GM21825 (cell line): ENCODE results near the gene DPEP1.
"Not testable (repeated sequence)": the region's sequence is repeated elsewhere in the genome, so short reads cannot be mapped to it uniquely, and the experiment has no call there.

Experiments used
- ATAC-seq: cut with Tn5 transposase; IDR thresholded peaks from one replicate; pipeline ENCODE4 v1.9.1; 2021; ENCODE audit warnings: mild to moderate bottlenecking, moderate library complexity; ENCODE audit not compliant: unreplicated experiment

Gene DPEP1

DNA sequence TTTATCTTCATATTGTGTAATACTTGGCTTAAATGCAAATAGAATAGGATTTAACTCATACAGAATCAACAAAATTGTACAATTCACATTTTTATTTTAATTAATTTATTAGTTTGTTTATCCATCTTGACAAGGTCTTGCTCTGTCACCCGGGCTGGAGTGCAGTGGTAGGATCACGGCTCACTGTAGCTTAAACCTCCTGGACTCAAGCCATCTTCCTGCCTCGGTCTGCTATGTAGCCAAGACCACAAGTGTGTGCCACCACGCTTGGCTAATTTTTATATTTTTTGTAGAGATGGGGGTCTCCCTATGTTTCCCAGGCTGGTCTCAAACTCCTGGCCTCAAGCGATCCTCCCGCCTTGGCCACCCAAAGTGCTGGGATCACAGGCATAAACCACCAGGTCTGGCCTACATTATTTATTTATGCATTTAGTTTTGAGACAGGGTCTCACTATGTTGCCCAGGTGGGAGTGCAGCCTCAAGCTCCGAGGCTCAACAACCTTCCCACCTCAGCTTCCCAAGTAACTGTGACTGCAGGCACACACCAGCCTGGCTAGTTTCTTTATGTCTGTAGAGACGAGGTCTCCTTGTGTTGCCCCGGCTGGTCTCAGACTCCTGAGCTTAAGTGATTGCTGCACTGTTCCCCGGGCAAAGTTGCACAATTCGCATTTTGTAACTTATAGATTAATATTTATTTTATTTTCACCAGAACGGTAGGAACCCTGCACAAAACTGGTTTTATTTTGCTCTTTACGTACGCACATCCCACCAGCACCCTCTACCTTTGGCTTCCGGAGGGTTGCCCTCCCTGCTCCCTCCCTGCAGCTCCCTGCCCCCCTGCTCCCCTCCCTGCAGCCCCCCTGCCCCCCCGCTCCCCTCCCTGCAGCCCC is 4.9 kb downstream of the DPEP1 start:
- no peak for ATAC-seq

DNA sequence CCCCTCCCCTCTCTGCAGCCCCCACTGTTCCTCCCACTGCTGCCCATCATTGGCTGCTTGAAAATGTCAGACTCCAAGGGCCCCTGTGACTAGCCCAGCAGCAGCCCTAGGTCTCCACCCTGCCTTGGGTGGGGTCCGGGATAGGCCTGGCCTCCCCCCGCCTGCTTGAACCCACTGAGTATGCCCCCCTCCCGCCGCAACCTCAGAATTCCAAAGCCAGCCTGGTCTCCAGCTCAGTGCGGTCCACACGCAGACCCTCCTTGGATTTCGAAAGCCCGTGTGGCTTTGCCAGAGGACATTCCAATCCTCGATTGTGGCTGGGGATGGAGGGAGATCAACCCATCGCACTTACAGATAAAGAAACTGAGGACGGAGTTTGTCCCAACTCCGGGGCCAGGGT is 6.4 kb downstream of the DPEP1 start:
- ATAC-seq: no peak

DNA sequence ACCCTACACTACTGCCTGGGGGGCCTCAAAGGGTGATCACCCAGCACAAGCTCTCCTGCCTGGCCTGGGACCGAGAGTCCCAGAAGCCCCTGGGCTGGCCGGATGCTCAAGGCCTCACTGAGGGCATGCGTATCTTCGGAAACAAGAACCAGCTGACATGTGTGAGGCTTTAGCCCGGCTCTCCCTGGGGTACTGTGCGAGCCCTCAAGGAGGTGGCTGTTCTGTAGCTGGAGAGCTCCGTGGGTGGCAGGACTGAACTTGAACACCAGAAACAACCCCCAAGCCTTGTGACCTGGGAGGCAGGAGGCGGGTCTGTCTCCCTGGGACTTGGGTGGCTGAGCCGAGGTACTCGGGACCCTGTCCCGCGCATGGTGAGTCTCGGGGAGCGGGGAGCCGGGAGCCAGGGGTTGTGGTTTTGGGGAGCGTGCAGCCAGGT is 7.0 kb downstream of the DPEP1 start:
- no peak for ATAC-seq

DNA sequence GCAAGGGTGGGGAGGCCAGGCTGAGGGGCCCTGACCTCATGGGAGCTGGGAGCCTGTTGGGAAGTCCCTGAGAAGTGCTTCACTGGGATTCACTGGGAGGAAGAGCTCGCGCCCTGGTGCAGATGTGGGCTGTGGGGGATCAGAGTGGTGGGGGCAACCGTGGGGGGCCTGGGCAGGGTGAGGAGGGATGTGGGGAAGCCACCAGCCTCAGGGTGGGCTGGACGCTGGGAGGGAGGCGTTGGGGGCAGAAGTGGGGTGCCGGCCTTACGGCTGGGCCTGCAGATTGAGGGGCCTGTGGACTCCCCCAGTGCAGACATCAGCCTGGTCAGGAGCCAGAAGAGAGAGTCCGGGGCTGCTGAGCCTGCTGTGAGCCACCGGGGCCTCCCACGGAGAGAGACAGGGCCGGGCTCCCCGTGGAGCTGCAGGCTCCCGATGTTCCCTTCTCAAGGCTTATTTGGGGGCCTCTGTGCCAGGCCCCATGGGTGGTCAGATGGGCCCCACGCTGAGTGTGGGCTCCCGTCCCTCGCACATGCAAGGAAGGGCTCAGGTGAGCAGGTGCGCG is 7.8 kb downstream of the DPEP1 start:
- no peak for ATAC-seq

DNA sequence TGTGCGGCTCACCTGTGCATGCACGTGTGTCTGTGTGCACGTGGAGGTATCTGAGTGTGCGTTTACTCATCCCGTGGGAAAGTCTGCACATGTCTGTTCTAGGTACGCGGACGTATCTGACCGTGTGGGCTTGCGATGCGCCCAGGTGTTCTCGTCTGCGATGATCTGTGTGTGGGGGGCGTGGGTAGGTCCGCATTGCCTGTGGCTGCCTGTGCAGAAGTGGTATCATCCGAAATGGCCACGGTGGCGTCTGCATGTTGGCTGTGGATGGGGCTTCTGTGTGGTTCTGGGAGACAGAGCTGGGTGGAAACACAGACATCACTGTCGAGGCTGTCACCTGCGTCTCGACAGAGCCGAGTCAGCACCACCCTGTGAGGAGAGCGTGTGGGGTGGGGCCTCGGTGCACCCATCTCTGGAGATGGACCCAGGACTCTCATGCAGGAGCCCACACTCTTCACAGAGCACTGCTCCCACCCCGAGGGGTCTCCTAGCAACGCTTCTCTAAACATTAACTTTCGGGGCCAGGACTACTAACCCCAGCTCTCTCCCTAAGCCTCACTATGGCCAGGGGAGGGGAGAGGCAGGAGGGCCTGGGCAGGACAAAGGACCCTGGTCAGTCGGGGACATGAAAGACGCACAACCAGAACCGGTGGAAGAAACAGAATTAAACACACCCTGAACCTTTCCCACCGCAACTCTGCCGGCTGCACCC is 8.4 kb downstream of the DPEP1 start:
- ATAC-seq: no peak

DNA sequence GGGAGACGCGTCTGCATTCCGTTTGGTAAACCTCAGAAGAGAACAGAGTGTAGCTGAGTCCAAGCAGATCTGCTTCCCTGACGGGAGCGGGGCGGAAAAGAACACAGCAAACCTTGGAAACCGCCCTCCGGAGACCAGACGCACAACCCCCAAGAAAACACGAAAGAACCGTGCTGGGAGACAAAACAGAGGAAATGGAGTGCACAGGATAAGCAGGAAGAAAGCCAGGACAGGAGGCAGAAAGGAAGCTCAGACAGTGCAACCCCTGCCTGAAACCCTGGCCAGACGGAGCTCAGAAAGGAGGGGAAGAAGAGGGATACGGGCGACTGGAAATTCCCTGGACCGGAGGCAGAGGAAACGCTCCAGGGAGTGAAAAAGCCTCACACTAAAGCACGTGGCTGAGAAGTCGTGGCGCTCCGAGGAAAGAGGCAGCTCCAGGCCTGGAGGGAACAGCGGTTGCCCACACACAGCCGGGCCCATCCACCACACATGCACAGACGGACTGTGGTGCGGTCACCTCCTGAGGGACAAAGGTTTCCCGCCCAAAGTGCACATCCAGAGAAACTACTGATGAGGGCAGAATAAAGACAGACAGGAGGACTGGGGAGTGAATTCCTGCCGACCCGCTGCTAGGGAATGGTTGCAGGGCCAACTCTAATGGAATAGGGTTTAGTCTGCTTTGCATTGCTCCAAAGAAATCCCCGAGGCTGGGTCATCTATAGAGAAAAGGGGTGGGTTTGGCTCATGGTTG is 10.2 kb downstream of the DPEP1 start:
- no peak for ATAC-seq

DNA sequence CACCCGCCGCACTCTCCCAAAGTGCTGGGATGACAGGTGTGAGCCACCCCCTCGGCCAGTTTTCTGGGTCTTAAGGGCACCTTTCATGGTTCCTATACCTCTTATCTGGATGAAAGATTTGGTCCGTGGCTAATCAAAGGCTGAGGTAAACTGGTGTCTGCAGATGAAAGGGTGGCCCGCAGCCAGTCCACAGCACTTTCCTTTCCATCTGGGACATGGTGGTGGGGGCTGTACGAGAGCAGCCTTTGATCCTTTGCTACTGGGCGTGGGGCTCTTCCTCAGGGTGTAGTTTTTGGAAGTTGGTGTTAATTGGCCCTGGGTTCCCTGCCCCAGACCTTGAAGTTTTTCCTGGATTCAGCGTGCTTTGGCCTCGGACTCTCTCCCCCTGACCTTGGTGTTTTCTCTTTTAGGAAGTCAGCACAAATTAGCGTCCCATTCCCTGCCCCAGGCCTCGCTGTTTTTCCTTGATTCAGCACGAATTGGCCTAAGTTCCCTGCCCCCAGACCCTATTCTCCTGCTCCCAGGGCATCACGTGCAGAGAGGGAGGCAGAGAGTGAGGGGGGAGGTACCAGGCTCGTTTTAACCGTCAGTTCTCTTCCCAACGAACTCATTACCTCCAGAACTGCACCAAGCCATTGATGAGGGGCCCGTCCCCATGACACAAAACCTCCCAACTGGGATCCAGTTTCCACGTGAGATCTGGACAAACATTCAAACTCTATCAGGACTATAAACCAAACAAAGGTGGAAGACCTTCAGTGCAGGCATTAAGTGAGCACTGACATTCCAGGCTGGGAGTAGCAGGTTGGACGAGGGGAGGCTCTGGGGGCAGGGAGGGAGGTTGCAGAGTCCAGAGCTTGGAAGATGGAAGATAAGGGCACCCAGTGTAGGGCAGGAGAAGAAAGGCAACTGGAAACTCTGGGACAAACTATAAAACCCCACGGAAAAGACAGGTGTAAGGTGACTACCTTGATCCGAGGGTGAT is 11.6 kb downstream of the DPEP1 start:
- ATAC-seq: no peak

DNA sequence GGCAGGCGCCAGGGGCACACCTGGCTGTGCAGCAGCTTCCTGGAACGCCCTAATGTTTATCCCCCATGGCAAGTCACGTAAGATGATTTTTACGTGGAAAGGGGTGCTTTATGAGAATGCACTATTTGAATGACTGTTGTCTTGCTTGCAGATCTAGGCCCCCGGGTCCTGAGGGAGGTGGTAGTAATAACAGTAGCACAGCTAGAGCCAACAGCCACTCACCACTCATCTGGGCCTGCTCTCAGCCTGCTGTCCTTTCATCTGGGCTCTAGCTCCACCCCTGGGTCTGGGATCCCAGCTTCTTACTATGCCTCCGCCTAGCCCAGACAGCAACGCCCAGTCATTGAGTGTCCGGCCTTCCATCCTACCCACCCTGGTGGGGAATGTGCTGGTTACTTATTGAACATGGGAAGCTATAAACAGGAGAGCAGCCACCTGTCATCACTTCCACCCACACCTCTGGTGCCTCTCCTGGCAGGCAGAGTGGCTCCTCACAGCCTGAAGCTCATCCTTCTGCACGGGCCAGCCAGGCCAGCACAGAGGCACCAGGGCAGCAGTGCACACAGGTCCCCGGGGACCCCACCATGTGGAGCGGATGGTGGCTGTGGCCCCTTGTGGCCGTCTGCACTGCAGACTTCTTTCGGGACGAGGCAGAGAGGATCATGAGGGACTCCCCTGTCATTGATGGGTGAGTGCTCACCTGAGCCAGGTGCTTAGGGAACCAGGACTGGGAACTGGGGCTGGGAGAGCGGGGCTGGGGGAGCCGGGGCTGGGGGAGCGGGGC is 16.6 kb downstream of the DPEP1 start:
- no peak for ATAC-seq

DNA sequence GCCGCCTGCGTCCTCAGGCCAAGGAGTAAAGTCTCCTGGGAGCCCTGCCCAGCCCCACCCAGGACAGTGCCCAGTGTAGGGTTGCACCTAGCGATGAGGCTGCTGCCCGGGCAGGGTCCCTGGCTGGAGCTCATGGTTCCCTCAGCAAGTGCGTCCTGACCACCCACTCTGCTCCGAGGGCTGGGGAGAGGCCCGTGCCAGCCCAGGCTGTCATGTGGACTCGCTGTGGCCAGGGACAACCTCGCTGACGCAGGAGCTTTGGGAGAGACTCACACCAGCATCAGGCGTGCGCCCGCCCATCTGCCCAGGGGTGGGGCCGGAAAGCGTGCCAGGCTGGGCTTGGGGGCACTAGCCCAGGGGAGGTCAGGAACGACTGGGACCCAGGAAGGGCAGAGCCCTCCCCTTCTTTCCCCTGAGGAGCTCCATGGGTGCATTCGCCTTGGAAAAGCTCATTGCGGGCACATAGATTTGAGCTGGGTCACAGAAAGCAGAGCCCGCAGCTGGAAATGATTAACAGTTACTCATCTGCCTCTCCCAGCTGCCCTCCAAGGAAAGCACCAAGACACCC is 19.7 kb downstream of the DPEP1 start:
- no peak for ATAC-seq

DNA sequence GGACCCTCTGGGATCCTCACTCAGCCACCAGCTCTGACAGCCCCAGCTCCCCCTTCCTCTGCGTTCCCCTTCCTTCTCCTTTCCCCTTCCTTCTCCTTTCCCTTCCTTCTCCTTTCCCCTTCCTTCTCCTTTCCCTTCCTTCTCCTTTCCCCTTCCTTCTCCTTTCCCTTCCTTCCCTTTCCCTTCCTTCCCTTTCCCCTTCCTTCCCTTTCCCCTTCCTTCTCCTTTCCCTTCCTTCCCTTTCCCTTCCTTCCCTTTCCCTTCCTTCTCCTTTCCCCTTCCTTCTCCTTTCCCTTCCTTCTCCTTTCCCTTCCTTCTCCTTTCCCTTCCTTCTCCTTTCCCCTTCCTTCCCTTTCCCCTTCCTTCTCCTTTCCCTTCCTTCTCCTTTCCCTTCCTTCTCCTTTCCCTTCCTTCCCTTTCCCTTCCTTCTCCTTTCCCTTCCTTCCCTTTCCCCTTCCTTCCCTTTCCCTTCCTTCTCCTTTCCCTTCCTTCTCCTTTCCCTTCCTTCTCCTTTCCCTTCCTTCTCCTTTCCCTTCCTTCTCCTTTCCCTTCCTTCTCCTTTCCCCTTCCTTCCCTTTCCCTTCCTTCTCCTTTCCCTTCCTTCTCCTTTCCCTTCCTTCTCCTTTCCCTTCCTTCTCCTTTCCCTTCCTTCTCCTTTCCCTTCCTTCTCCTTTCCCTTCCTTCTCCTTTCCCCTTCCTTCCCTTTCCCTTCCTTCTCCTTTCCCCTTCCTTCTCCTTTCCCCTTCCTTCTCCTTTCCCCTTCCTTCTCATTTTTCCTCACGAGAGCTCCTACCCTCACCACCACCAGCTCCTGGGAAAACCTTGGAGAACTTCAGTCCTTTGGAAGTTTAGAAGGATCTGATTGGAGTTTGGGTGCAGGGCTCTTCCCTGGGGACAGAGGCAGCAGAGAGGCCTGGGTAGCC is 21.3 kb downstream of the DPEP1 start:
- not testable (repeated sequence) for ATAC-seq

DNA sequence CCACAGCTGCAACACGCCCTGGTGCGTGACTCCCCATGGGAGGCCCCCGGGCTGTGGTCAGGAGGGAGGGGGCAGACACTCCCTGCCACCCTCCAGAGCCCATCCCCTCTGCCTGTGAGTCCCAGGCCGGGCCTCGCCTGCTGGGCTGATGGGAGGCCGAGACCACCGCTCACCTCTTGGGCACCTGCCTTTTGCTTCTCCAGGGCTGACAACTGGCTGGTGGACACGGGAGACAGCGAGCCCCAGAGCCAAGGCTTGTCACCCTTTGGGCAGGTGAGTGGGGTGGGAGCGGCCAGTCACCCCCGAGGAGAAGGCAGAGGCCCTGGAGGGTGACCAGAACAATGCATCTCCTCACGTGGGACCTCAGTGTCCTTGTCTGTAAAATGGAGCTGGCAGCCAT is 23.2 kb downstream of the DPEP1 start:
- no peak for ATAC-seq

DNA sequence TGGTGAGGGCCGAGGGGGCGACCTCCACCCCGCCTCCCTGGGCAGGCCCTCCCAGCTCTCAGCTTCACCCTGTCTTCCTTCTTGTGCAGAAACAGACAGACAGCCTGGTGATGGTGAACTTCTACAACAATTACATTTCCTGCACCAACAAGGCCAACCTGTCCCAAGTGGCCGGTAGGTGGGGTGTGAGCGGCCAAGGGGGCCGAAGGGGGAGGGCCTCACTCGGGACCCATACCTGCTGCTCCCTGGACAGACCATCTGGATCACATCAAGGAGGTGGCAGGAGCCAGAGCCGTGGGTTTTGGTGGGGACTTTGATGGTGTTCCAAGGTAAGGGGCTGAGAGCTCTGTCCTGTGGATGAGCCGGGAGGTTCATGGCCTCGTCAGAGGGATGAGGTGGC is 23.9 kb downstream of the DPEP1 start:
- ATAC-seq: no peak

DNA sequence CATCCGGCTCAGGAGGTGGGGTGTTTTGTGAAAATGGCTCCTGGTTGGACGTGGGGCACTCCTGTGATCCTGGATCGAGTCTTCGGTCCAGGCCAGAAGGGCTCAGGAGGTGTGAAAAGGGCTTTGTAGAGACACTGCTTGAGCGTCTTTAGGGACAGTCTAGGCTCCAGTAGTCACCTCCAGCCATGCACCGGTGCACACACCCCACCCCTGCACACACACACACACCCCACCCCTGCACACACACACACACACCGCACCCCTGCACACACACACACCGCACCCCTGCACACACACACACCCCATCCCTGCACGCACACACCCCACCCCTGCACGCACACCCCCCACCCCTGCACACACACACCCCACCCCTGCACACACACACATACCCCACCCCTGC is 25.0 kb downstream of the DPEP1 start:
- ATAC-seq: no peak

DNA sequence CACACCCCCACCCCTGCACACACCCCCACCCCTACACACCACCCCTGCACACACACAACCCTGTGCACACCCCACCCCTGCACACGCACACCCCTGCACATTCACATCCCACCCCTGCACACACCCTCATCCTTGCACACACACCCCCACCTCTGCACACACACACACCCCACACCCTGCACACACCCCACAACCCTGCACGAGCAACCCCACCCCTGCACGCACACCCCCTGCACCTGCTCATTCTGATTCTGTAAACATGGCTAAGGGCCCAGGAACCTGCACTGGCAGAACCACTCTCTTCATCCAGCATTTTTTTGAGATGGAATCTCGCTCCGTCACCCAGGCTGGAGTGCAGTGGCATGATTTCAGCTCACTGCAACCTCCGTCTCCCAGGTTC is 25.9 kb downstream of the DPEP1 start:
- ATAC-seq: no peak

DNA sequence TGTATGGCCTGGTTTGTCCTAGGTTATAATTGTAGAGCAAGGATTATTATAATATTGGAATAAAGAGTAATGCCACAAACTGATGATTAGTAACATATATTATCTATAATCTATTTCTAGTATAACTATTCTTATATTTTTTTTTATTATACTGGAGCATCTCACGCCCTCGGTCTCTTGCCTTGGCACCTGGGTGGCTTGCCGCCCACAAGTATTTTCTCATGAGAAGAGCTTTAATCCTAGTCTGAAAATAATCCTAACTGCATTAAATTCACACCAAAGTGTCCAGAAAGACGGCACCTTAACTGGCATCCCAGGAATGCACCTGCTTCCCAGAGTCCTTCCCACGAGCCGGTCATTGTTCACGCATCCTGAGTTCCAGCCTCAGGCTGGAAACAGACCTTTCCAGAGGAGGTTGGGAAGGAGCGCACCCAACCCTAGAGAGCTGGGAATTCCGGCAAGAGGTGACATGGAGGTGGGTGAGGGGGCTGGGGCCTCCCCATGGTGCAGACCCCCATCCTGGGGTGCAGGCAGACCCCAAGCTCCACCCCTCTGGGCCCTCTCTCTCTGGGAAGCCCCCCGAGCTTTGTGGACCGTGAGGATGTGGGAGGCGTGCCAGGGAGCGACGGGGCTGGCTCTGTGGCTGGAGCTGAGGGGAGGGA is 28.1 kb downstream of the DPEP1 start:
- ATAC-seq: no peak

DNA sequence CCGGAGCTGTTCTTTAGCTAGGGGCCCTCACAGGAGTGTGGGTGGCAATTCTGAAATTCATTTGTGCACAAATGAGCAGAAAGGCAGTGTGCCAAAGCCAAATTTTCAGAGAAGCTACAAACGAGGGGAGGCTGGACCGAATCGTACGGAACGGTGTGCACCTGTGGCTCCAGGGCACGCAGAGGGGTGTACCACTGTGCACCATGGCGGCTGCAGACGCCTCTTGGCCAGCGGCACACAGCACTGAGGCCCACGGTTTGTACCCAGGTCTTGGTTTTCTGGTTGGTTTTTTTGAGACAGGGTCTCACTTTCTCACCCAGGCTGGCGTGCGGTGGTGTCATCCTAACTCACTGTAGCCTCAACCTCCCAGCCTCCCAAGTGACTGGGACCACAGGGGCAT is 29.1 kb downstream of the DPEP1 start:
- no peak for ATAC-seq

DNA sequence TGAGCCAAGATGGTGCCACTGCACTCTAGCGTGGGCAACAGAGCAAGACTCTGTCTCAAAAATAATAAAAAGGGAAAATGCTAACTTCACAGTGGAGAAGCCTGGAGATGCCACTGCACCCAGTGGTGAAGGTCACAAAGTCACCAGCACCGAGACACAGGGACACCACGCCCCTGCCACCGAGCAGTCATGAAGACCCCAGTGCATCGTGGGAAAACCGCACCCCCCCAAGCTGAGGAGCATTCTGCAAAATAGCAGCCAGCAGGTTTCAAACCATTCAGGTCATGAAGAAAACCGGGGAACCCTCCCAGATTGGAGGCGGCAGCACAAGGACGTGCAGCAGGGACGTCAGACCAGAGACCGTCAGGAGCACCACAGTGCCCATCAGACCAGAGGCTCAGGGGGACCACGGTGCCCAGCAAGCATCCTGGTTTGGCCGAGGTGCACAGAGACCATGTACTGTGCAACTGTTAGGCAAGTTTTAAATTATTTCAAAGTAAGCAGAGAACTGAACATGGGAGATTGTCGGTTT is 30.4 kb downstream of the DPEP1 start:
- no peak for ATAC-seq
